T-cell (primary cell): ENCODE measurements around the gene INTS1. TPM values are rescaled to one million over a fixed set of nuclear protein-coding genes. Genes with fewer than 3 reads are reported as not detected.
A peak's percentile ranks its signal among the peaks of the same experiment; 100 is the strongest.

ENCODE experiments used
- ATAC-seq, 4 experiments: fragments of 200-7000 bp in 3 of 4; fragments of 150-1000 bp in 1 of 4; cut with Tn5 transposase; replicated peaks in 1 of 4; 1 replicate in 3 of 4; 2 replicates in 1 of 4; pipeline ENCODE4 v1.10.0; 2021; ENCODE audit warnings: moderate library complexity in 3 of 4, mild to moderate bottlenecking in 2 of 4, moderate number of reproducible peaks in 1 of 4
- CTCF ChIA-PET, 2 donors: fragments of 300-600 bp; sonication (Branson Sonifier 250); formaldehyde crosslinking; loops; one replicate each; lab custom pipeline; 2022; ENCODE audit warnings: antibody characterized with exemption in 2 of 2; lab: Charles Lee
- POLR2A ChIA-PET, 2 donors: fragments of 300-600 bp; sonication (Branson Sonifier 250); formaldehyde crosslinking; loops; one replicate each; lab custom pipeline; 2022; ENCODE audit warnings: antibody characterized with exemption in 2 of 2; lab: Charles Lee
- DNase-seq, 35 experiments: peaks; one replicate each; pipeline versions ENCODE4 v3.0.0 to v3.0.0-alpha.2; 2013 to 2023
- H3K27ac ChIP-seq: one replicate; pipeline ENCODE4 v1.5.1; 2013; ENCODE audit warnings: low read length
- H3K27me3 ChIP-seq, 2 experiments: replicated peaks in 1 of 2; 1 replicate in 1 of 2; 2 replicates in 1 of 2; pipeline versions ENCODE4 v1.6.1 to v1.7.0; 2013; ENCODE audit warnings: low read length in 1 of 2, mixed read lengths in 1 of 2; ENCODE audit not compliant: control insufficient read depth in 2 of 2, insufficient read depth in 2 of 2; ENCODE audit errors: extremely low read depth in 1 of 2
- H3K36me3 ChIP-seq, 2 donors: 1 replicate in 1 of 2; 2 replicates in 1 of 2; pipeline versions ENCODE4 v1.6.1 to v1.7.0; 2013; ENCODE audit warnings: low read length in 1 of 2; ENCODE audit not compliant: control insufficient read depth in 2 of 2, insufficient read depth in 1 of 2; ENCODE audit errors: extremely low read depth in 1 of 2
- H3K4me1 ChIP-seq, 2 experiments: 1 replicate in 1 of 2; 2 replicates in 1 of 2; pipeline versions ENCODE4 v1.6.1 to v1.7.0; 2013; ENCODE audit warnings: low read length in 2 of 2, mixed read lengths in 1 of 2; ENCODE audit not compliant: insufficient read depth in 2 of 2, control insufficient read depth in 1 of 2; ENCODE audit errors: extremely low read depth in 1 of 2
- H3K4me3 ChIP-seq, 2 donors: 1 replicate in 1 of 2; 2 replicates in 1 of 2; pipeline versions ENCODE4 v1.5.1 to v1.7.0; 2013; ENCODE audit warnings: mild to moderate bottlenecking in 2 of 2, low read length in 1 of 2, moderate library complexity in 1 of 2; ENCODE audit not compliant: control insufficient read depth in 1 of 2; ENCODE audit errors: extremely low read depth in 1 of 2
- H3K9me3 ChIP-seq: 2 replicates; pipeline ENCODE4 v1.7.0; 2013
- H3K27ac Mint-ChIP-seq, 2 donors: one replicate each; pipeline ENCODE4 v1.8.0; 2020 to 2021; ENCODE audit warnings: mild to moderate bottlenecking in 2 of 2, mixed read lengths in 2 of 2
- H3K27me3 Mint-ChIP-seq, 2 donors: one replicate each; pipeline ENCODE4 v1.8.0; 2021 to 2022; ENCODE audit warnings: mixed read lengths in 2 of 2
- H3K36me3 Mint-ChIP-seq: one replicate; pipeline ENCODE4 v1.8.0; 2021; ENCODE audit warnings: mixed read lengths
- H3K4me1 Mint-ChIP-seq, 3 donors: one replicate each; pipeline ENCODE4 v1.8.0; 2020 to 2022; ENCODE audit warnings: mixed read lengths in 3 of 3, mild to moderate bottlenecking in 1 of 3
- H3K4me3 Mint-ChIP-seq, 3 donors: one replicate each; pipeline ENCODE4 v1.8.0; 2020 to 2022; ENCODE audit warnings: mild to moderate bottlenecking in 3 of 3, mixed read lengths in 3 of 3, moderate library complexity in 3 of 3
- H3K9me3 Mint-ChIP-seq, 3 donors: one replicate each; pipeline ENCODE4 v1.8.0; 2020 to 2022; ENCODE audit warnings: mixed read lengths in 3 of 3
- WGBS: methylation state at CpG from one replicate; pipeline ENCODE4 v1.1.5; 2013; ENCODE audit warnings: missing lambda C conversion rate; ENCODE audit not compliant: insufficient coverage; 5-methylcytosine and 5-hydroxymethylcytosine counted together
- total RNA-seq, 35 experiments: library from RNA in 6 of 35; stranded (reverse) in 6 of 35; fragments of 120-200 nt in 1 of 35; gene quantifications; one replicate each; pipeline versions ENCODE4 v1.2.1 to v1.2.4 and lab custom pipeline; 2013 to 2026

The INTS1 gene
- total RNA-seq, 5 donors from 2014 or later (not counting 1 experiment from before 2014, with no cell fraction given) = 102 to 147 (median 131) TPM

DNA sequence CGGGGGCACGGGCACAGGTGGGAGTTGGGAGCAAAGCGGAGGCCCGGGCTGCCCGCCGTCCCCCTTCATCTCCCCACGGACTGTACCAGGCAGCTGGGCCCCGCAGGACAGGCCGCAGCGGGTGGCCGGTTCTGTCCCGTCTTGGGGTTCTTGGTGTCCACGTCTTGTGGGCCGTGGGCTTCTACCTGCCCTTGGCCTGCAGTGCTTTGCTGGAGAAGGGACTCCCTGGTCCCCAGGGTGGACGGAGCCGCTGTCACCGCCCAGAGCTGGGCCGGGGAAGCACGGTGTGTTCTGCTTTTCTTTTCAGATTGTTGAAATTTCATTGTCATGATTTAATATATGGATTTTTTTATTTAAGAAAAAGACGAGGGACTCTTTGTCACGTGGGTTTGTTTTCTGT lies 38.1 kb upstream of the INTS1 start:
- Mint-ChIP-seq H3K4me3 (no peak overlapping the region), H3K4me1 (peaks cover 0 to 2% (median 2%) of the 10 kb centered on the region in 3 donors), H3K27me3 (no peaks in the 10 kb centered on the region), H3K36me3 (peaks cover 14% of the 10 kb centered on the region), H3K27ac (no peak overlapping the region), H3K9me3 (no peaks in the 10 kb centered on the region)
- peaks cover 28 to 47% of the 10 kb centered on the region in 2 donors for H3K36me3 ChIP-seq
- no peak overlapping the region for H3K4me3 ChIP-seq
- H3K4me1 ChIP-seq = peaks cover 0 to 3% of the 10 kb centered on the region in 2 experiments
- ATAC-seq (no peak), DNase-seq (no peak)
- no peaks in the 10 kb centered on the region for H3K9me3 ChIP-seq
- CTCF ChIA-PET = no interaction called here
- H3K27ac ChIP-seq = no peak overlapping the region
- H3K27me3 ChIP-seq = no peaks in the 10 kb centered on the region
- 96% methylated on average over 17 of the region's 21 CpGs for WGBS
- POLR2A ChIA-PET = no interaction called here

DNA sequence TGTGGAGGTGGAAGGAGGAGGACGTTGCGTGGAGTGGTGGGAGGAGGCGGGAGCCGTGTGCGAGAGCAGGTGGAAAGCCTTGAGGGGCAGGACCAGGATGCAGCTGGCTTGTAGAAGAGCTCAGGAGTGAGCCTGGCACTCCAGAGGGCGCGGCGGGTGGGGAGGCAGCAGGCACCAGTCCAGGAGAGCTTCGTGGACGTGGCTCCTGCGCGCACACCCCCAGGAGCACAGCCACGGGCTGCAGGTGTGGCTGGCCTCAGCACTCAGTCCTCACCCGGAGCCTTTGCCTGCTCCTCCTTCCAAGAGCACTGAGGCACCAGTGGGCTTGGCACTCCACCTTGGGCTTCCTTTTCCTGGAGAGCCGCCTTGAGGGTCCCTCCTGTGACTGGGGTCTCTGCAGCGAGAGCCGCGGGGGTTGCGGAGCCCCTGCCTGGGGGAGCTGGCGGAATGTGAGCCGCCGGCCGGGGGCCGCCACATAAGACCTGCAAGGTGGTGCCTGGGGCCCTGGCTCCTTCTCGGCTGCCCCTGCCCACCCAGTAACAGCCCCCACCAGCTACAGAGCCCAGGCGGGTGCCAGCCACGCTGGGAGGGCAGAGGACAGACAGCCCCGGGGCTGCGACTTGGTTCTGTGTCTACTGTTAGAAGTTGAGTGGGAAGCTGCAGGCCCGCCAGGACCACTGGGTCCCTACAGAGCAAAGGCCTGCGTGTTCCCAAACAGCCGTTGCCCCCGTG lies 37.4 kb upstream of the INTS1 start:
- Mint-ChIP-seq H3K4me1 (peaks cover 0 to 3% (median 2%) of the 10 kb centered on the region in 3 donors), H3K27ac (no peak overlapping the region), H3K9me3 (no peaks in the 10 kb centered on the region), H3K4me3 (no peak overlapping the region), H3K27me3 (no peaks in the 10 kb centered on the region), H3K36me3 (peaks cover 14% of the 10 kb centered on the region)
- no peak for ATAC-seq
- 93% methylated on average over 24 of the region's 33 CpGs for WGBS
- peaks cover 25 to 47% of the 10 kb centered on the region in 2 donors for H3K36me3 ChIP-seq
- peaks cover 0 to 8% of the 10 kb centered on the region in 2 experiments for H3K4me1 ChIP-seq
- peak in 1 of 35 experiments; percentile 3 for DNase-seq
- POLR2A ChIA-PET = no interaction called here
- no peaks in the 10 kb centered on the region for H3K9me3 ChIP-seq
- CTCF ChIA-PET = no interaction called here
- H3K27ac ChIP-seq = no peak overlapping the region
- H3K4me3 ChIP-seq = no peak overlapping the region
- no peaks in the 10 kb centered on the region for H3K27me3 ChIP-seq

DNA sequence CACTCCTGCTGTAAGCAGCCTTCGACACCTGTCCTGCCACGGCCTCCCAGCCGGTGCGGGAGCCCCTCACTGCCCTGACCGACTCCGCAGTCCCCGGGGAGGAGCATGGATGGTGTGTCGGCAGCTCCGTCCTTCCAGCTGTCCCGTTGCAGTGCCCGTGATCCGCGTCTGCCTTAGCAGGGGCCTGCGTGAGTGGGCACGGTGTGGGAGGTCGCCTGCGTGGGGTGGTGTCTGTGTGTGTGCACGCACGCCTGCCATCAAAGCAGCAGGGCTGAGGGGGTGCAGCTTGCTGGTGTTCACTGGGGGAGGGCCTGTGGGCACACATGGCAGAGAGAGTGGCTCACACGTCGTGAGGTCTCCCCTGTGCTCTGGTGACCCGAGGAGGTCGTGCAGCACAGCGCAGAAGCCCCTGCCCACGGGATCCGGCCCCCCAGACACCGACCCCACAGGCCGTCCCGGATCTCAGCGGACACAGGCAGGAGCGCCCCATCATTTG lies 36.6 kb upstream of the INTS1 start:
- Mint-ChIP-seq H3K4me3 (no peak overlapping the region), H3K27ac (no peak overlapping the region), H3K4me1 (peaks cover 0 to 8% (median 7%) of the 10 kb centered on the region in 3 donors), H3K36me3 (peaks cover 17% of the 10 kb centered on the region), H3K27me3 (no peaks in the 10 kb centered on the region), H3K9me3 (no peaks in the 10 kb centered on the region)
- Histone ChIP-seq H3K27ac (no peak overlapping the region), H3K9me3 (no peaks in the 10 kb centered on the region), H3K4me3 (no peak overlapping the region), H3K36me3 (peaks cover 24 to 51% of the 10 kb centered on the region in 2 donors), H3K4me1 (peaks cover 0 to 9% of the 10 kb centered on the region in 2 experiments), H3K27me3 (no peaks in the 10 kb centered on the region)
- ChIA-PET POLR2A (no interaction called here), CTCF (no interaction called here)
- DNase-seq (no peak), ATAC-seq (no peak)
- WGBS = 91% methylated on average over 31 of the region's 31 CpGs

DNA sequence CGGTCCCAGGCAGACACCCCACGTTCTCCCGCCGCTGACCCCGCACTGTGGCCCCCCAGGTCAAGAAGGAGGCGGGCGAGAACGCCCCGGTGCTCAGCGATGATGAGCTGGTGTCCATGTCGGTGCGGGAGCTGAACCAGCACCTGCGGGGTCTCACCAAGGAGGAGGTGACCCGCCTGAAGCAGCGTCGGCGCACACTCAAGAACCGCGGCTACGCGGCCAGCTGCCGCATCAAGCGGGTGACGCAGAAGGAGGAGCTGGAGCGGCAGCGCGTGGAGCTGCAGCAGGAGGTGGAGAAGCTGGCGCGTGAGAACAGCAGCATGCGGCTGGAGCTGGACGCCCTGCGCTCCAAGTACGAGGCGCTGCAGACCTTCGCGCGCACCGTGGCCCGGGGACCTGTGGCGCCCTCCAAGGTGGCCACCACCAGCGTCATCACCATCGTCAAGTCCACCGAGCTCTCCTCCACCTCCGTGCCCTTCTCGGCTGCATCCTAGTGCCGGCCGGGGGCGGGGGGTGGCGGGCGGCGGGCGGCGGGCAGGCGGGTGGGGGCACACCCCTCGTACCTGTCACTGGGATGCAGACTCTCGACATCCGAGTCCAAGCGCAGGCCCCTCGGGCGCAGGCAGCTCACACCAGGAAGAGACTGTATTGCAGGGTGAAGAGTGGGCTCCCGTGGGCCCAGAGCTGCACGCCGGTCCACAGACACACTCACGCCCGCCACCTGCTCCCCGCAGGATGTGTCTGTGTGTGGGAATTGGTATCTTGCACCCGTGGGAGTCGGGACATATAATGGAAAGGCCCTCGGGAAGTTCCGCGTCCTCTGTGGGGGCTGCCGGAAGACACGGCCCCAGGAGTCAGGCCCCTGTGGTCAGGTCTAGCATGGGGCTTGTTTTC lies 35.9 kb upstream of the INTS1 start:
- Histone ChIP-seq H3K9me3 (no peaks in the 10 kb centered on the region), H3K4me1 (peaks cover 0 to 12% of the 10 kb centered on the region in 2 experiments), H3K27ac (no peak overlapping the region), H3K4me3 (no peak overlapping the region), H3K27me3 (no peaks in the 10 kb centered on the region), H3K36me3 (peaks cover 25 to 54% of the 10 kb centered on the region in 2 donors)
- 96% methylated on average over 56 of the region's 73 CpGs for WGBS
- CTCF ChIA-PET = interaction anchor here in 1 of 2 donors (0.5 kb wide), 1 partner anchor 29 kb away, joined by 3 read pairs; no protein-coding TSS in a partner anchor
- H3K36me3 Mint-ChIP-seq = peaks cover 17% of the 10 kb centered on the region
- H3K27me3 Mint-ChIP-seq = no peaks in the 10 kb centered on the region
- H3K9me3 Mint-ChIP-seq = no peaks in the 10 kb centered on the region
- no peak overlapping the region for H3K27ac Mint-ChIP-seq
- peaks cover 0 to 8% (median 7%) of the 10 kb centered on the region in 3 donors for H3K4me1 Mint-ChIP-seq
- no peak for ATAC-seq
- H3K4me3 Mint-ChIP-seq = no peak overlapping the region
- no peak for DNase-seq
- POLR2A ChIA-PET = no interaction called here

DNA sequence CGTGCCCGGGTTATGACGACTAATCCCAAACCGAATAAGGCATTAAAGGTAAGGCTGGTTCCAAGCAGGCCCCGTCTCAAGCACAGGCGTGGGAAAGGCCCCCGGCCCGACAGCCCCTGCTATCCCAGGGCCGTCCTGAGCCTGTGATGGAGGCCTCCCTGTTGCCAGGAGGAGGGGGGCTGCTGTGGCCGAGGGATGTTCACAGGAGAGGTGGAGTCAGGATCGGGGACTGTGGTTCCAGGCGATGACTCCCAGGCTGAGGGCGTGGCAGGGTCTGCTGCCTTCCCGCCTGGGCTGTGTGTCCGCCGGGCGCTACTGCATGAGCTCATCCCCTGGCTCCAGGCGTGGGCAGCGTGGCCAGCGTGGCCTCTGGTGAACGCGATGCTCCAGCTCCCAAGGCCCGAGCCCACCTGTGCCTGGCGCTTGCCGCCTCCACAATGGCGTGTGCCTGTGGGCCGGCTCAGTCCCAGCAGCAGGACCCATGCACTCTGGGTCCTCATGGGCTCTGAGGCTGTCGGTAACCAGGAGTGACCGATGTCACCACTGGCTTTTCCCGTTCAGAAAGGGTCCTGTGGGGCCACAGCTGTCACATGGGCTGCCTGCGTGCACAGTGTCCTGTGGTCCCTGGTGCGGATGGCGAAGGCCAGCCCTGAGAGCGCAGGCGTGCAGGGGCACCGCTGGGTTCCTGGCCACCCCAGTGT lies 35.1 kb upstream of the INTS1 start:
- H3K4me1 Mint-ChIP-seq = peaks cover 0 to 12% (median 11%) of the 10 kb centered on the region in 3 donors
- POLR2A ChIA-PET = no interaction called here
- Histone ChIP-seq H3K27me3 (no peaks in the 10 kb centered on the region), H3K4me3 (no peak overlapping the region), H3K9me3 (no peaks in the 10 kb centered on the region), H3K27ac (no peak overlapping the region), H3K4me1 (peaks cover 0 to 18% of the 10 kb centered on the region in 2 experiments), H3K36me3 (peaks cover 25 to 54% of the 10 kb centered on the region in 2 donors)
- 90% methylated on average over 32 of the region's 36 CpGs for WGBS
- H3K27me3 Mint-ChIP-seq = no peaks in the 10 kb centered on the region
- H3K9me3 Mint-ChIP-seq = no peaks in the 10 kb centered on the region
- DNase-seq (no peak), ATAC-seq (no peak)
- peaks cover 17% of the 10 kb centered on the region for H3K36me3 Mint-ChIP-seq
- CTCF ChIA-PET = no interaction called here
- H3K4me3 Mint-ChIP-seq = no peak overlapping the region
- no peak overlapping the region for H3K27ac Mint-ChIP-seq
